SH-SY5Y (cell line): ENCODE measurements around the gene TMPRSS15.

ENCODE experiments used
- GATA2 ChIP-seq: IDR thresholded peaks from 2 replicates; pipeline ENCODE4 v1.6.1; 2011; ENCODE audit warnings: mild to moderate bottlenecking, low read depth, low read length
- GATA3 ChIP-seq: IDR thresholded peaks from 2 replicates; pipeline ENCODE4 v1.6.1; 2011; ENCODE audit warnings: low read depth, mild to moderate bottlenecking, low read length, moderate library complexity

DNA sequence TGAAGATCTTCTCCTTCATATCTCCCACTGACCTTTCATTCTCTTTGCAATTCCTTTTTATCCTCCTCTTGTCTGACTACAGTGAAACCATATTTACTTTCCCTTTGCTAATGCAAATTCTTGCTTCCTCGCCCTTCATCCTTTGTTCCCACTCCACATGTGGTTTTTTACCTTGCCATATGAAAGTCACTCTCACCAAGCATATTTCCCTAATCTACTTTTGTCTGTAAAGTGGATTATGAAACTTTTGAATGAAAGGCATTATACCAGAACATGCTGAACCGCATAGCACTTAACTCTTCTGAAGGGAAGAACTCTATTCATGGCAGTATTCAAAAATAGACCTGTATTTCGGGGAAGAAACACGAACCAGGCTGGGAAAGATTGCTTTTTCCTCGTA lies 8.0 kb upstream of the TMPRSS15 start:
- TF ChIP-seq GATA2 (no peak), GATA3 (no peak)
